A204.1 (cell line): ENCODE results near the gene ESR2.
"Not testable (repeated sequence)": the region's sequence is repeated elsewhere in the genome, so short reads cannot be mapped to it uniquely, and the experiment has no call there.

Experiments used
- FAIRE-seq: peaks from 2 replicates; lab custom pipeline; 2012; peaks lifted over from hg19 to GRCh38; lab: Jason Lieb, UNC

The ESR2 gene

DNA sequence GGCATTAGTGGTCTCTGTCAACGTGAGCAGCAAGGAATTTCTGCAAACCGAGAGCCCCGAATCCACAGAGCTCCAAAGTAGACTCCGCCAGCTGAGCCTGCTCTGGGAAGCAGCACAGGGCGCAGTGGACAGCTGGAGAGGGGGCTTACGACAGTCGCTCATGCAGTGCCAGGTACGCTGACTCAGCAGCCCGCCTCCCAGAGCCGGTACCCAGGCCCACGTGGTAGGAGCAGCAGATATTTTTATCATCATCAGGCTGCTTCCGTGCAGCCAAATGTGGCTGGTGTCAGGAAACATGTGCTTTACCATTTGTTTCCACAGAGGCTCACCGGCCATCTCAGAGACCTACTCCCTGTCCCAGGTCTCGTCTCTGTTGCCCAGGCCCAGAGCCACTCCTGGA, 73.7 kb downstream of the ESR2 start:
- FAIRE-seq: no peak

DNA sequence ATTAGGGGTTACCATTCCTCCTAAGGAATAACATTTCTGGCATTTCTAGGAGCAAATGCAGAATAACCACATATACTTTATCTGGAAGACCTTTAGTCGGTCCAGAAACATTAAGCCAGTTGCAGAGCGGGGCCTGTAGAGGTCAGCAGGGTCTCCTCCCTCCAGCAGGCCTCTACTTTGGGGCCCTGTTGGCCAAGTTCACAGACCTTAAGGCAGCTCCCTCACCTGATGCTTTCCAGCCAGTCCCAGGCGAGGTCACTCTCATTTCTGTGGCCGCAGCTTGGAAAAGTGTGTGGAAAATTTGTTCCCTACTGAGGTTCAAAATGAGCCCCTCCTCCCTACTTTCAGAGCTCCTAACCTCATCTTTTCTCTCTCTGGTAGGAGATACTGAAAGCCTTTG, 74.1 kb downstream of the ESR2 start:
- FAIRE-seq: no peak

DNA sequence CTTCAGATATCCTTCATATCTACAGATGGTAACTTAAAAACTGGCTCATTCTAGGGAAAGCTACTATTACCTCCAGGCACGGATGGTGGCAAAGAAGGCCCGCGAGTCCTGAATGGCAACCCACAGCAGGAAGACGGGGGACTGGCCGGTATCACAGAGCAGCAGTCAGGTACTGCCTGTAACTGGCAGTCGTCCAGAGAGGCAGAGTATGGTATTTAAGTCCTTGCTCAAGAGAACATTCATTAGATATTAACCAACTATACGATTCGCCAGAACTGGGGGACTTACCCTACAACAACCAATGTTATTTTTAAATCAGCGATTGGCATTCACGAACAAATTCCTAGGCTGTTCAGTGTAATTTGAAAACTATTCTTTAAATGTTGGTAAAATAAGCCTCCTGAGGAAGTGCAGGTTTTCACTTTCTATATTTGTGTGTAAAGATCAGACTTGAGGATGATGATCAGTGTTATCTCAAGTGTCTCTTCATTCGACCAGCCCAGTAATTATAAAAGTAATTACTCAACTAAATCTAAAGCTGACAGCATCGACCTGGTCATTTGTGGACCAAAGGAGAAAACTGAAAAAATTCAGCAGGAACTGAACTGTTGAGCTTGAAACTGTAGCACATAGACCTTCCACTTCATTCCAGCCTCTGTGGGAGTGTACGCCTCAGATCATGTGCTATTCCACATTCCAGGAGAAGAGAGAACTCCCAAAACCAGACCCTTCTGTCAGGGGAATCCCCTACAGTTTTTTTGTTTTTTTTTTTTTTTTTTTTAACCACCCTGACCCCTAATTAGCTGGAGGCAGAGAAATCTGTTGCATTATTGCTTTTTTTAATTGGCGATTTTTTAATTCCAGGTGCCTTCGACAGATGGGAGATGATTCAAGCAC, 75.6 kb downstream of the ESR2 start:
- FAIRE-seq: no peak

DNA sequence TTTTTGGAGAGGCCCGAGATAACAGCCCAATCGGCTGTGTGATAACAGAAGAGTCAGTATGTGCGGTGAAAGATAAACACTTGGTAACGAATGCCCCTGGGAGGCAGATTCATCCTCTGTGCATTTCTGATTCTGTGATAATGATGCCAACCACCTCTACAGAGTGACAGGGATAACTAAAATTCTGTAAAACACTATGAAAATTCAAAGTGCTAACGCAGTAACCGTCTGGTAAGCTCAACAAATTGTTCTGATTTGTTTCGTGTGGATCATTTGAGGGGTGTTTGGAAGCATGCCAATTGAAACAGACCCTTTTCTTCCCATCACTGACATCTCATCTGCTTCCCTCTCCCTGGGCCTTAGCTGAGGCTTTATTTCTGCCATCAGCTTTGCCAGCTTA, 76.3 kb downstream of the ESR2 start:
- FAIRE-seq: no peak

DNA sequence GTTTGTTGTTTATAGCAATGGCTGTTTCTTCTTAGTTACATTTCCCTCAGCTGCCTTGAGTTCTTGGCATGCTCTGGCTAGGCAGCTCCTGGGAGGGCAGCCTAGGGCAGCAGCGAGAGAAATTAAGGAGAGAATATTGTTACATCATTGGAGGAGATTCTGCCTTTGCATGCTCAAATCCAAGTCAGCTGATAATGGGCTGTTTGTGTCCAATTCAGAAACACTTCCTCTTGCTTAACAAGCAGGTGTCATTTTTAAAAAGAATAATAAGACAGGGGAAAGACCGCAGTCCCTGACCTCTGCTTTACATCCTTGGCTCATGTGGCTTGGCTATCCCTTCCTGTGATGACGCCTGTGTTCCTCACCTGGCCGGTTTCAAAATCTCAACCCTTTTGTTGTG, 76.9 kb downstream of the ESR2 start:
- no peak for FAIRE-seq

DNA sequence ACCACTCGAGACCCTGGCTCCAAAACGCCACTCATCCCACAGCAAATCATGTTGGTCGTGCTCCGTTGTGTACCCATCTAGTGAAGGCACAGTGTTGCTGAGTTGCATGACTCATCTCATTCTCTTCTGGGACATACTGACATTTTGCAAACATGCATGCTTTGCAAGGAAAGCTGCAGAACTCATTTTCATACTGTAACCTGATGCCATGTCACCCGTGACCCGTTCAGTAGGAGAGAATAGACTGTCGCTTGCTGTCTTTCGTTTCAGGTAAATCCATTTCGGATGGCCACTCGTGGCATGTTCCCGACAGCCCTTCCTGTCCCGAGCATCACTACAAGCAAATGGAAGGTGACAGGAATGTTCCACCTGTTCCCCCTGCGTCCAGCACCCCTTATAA, 78.2 kb downstream of the ESR2 start:
- no peak for FAIRE-seq

DNA sequence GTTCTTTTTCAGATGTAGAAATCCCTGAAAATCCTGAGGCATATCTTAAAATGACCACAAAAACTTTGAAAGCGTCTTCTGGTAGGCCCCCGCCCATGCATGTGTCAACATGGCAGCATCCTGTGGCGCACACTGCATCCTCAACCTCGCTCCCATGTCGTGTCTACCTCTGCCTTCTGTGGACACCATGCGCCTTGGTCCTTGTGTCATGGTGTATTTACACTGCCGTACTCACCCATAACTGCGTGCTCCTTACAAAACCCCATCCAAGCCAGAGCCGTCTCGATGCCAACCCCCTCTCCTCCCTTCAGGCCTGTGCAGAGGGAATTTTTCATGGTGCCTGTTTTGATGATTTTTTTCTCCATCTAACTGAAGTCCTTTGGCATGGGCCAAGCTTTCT, 78.9 kb downstream of the ESR2 start:
- no peak for FAIRE-seq

DNA sequence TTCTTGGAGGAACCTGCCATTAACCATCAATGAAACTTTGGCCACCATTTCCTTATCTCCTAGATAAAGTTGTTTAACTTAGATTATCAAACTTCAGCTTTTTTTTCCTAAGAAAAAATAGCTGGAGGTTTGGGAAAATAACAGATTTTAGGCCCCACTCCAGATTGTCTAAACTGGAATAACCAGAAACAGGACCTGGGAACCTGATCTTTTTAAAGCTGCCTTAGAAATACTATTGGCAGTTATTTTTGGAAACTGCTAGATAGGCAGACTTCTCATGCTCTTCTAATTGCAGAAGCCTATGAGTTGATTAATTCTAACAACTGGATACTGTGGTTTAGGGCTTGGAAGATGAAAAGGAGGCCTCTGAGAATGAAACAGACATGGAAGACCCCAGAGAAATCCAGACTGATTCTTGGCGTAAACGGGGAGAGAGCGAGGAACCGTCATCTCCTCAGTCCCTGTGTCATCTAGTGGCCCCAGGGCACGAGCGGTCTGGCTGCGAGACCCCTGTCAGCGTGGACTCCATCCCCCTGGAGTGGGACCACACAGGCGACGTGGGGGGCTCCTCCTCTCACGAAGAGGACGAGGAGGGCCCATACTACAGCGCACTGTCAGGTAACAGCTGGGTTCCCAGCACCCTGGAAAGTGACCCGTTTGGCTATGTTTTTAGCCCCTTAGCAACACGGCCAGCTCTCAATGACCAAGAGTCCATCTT, 80.2 kb downstream of the ESR2 start:
- no peak for FAIRE-seq

DNA sequence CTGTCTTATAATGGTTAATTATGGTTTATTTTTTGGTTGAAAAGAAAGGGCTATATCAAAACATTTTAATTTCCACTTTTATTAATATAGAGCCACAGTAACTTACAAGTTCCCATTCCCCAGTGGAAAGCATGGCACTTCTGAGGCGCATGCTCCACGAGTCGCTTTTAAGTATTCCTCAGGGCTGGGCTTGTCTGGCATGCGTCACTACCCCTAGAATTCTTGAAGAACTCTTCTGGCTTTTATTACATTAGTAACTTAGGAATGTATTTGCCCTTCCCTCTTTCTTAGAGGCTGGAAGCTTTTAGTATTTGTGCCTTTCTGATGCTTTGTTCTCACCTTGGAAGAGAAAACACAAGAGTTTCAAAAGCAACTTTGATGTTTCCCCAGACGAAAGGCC, 81.1 kb downstream of the ESR2 start:
- no peak for FAIRE-seq

DNA sequence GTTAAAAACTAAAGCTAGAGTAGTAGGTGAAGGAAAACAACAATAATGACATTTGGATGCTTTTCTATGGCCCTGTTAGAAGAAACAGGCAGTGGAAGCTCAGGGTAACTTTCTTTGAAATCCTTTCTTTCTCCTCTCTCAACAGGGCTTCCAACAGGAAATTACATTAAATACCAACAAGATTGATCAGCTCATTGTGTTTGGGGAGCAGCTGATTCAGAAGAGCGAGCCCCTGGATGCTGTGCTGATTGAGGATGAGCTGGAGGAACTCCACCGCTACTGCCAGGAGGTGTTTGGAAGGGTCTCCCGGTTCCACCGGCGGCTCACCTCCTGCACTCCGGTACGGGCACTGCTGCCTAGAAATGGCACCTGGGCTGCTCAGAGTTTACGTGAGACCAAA, 81.5 kb downstream of the ESR2 start:
- FAIRE-seq: no peak

DNA sequence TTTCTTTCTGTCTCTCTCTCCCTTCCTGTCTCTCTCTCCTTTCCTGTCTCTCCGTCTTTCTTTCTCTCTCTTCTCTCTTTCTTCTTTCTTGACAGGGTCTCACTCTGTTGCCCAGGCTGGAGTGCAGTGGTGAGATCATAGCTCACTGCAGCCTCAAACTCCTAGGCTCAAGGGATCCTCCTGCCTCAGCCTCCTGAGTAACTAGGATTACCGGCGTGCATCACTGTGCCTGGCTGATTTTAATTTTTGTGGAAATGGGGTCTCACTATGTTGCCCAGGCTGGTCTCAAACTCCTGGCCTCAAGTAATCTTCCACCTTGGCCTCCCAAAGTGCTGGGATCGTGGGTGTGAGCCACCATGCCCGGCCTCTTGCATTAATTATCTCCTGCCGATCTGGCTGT, 83.3 kb downstream of the ESR2 start:
- not testable (repeated sequence) for FAIRE-seq

DNA sequence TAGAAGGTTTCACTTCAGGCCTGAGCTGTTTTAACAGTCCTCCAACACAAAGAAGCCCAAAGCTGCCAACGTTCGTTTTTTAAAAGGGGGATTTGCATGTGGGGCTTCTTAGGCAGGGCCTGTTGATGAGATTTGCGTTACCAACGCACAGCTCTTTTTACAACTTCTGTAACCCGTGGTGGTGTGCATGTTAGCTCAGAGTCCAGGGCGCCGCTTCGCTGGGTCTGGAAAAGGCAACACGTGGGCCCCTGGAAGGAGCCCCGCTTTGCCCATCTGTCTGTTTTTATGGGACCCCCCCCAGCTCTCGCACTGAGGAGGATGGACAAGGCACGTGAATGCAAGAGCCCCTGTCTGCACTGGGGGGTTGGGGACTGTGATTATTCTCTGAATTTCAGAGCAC, 84.0 kb downstream of the ESR2 start:
- no peak for FAIRE-seq

DNA sequence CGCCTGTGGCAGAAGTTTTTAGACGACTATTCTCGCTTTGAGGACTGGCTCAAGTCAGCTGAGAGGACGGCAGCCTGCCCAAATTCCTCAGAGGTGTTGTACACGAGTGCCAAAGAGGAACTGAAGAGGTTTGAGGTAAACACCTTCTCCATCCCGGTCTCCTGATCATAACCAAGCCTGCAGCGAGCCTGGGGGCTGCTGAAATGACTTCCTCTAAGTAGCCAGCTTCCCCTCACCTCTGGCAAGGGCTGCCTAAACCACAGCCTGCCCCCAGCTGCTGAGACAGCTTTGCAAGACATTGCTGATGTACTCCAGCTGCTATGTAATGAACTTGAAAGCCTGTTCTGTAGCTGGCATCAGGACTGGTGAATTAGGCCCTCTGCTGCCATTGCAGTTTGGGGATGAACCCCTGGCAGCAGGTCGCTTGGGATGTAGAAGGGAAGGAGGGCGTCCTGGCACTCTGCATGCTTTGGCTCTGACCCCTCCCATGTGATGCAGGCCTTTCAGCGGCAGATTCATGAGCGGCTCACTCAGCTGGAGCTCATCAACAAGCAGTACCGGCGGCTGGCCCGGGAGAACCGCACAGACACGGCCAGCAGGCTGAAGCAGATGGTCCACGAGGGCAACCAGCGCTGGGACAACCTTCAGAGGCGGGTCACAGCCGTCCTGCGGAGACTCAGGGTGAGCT, 84.6 kb downstream of the ESR2 start:
- no peak for FAIRE-seq

DNA sequence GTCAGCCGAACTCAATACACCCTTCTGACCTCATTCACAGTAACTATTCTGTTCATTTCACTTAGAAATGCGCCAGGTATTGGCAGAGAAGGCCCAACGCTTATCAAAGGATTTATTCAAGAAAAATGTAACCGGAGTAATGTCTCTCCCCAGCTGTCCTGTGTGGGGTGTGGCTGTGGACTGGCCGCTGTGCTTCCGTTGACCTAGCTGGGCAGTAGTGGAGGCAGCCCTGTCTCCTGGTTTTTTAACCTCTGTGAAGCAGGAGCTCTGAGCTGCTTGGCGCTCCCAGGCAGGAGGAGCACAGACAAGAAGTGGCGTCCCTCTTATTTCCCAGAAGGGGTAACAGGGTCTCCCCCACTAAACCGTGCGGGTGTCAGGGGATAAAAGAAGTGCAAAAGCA, 85.2 kb downstream of the ESR2 start:
- no peak for FAIRE-seq

DNA sequence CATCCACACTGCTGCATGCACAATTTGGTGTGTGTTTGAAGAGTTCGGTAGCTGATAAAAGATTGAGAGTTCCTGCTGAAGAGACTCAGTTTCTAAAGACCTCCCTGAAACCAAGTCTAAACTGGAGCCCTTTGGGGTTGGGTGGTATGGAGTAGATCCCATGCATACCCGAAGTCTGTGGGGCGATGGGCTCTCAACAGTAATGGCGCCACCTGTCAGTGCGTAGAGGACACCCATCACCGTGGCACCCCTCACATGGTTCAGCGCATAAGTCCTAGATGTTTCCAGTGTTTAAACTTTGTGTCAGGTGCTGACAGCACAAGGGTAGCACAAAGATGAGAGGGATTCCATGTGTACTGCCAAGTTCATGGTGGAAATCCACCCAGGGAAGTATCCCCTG, 85.9 kb downstream of the ESR2 start:
- no peak for FAIRE-seq

DNA sequence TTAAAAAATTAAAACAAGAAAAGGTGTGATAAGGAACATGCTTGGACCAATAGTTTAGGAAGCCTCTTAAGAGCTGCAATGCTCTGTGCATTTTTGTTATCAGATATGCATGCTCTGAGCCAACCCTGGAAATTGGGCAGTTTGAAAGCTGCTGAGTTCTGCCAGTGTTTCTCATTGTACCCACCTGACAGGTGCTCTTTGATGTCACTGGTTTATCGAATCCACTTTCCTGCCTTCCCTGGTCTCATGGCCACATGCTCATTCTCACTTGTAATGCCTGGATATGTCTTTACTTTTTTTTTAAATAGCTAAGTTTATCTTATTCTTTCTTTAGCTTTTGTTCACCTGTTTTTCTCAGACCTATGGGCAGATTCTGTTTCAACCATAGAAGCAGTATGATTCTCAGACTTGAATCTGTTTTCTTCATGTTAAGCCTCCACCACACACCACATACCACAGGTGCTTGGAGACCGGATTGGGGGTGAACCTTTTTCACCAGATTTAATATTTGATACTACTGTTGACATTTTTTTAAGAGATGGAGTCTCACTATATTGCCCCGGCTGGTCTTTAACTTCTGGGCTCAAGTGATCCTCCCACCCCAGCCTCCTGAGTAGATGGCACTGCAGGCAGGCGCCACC, 90.7 kb downstream of the ESR2 start:
- FAIRE-seq: no peak

DNA sequence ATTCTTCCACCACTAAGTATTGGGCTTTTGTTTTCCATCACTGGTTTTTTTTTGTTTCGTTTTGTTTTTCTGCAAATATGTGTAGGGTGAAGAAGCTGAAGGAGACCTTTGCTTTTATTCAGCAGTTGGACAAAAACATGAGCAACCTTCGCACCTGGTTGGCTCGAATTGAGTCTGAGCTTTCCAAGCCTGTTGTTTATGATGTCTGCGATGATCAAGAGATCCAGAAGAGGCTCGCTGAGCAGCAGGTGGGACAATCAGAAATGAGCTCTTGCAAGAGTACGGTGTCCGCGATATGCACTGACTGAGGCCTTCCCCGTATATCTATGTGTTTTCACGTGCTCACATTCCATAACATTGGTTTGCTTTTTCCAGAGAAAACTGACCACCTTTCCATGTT, 91.5 kb downstream of the ESR2 start:
- FAIRE-seq: no peak

DNA sequence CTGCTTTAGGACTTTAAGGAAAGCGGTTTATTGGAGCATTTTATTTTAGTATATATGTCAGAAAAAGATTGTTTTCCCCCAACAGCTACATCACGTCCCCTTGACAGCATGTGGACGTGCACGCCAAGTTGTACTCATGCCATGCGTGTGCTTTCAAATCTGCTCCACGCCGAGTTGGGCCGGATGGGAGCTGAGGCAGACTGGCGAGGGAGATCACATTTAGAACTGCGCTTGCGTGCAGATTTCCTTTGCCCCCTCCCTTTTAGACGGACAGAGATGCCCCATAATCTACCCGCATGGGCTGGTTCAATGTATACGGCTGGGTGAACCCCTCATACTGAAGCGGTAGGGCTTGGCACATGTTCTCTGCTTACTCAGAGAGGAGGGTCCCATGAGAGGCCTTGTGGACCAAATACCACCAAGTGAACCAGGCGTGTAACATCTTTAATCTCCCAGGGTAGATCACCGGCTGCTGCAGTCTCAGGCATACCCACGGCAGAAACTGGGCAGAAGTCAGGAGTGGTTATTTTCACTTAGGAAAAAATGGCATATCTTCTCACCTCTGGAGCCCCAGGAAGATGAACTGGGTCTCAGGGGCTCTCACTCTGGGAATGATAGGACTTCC, 92.1 kb downstream of the ESR2 start:
- FAIRE-seq: no peak

DNA sequence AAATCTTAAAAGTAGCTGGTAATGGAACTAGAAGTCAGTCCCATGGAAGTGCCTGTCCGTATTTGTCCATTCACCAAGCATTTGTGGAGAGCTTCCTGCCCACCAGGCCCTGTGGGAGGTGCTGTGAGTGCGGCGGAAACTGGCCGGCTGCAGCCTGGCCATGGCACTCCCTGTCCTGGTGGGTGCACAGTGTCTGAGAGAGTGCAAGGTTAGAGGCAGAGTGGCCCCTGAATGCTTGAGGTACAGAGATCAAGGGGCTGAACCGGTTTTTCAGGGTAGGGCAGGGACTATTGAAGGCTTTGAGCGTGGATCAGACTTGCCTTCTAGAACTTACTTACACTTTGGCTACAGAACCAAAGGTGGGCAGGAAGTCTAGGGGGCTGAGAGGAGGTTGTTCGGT, 92.9 kb downstream of the ESR2 start:
- no peak for FAIRE-seq

DNA sequence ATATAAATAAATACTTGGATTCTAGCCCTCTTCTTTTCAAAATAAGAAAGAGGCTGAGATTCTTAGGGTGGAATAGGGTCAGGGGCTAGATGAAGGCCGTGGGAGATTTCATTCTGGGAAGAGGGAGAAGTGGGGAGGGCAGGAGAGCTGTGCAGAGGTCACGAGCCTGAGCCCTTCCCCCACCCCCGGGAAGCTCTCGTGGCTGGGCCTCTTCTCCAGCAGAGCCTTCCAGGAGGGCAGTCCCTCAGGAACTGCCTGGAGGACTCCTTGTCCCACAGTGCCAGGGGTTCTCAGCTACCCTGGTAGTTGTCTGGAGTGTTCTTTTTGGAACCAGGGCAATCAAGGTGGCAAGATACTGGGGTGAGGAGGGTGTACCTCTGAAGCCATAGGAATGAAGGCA, 94.0 kb downstream of the ESR2 start:
- FAIRE-seq: no peak

DNA sequence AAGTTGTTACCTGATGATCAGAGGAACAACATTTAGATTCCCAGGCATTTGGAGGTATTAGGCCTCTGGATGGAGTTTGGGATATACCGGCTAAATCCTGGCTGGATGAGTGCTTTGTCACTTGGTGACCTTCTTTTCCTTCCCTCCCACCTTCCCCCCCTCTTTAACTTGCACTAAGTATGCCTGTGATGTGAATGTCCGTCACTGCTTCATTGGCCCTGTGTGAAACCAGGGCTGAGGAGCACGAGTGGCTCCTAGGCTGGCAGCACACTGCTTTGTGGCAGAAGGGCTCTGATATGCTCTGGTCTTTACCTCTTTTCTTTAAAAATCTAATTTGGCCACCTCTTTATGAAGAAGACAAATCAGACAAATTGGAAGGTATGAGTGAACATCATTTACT, 95.7 kb downstream of the ESR2 start:
- no peak for FAIRE-seq

DNA sequence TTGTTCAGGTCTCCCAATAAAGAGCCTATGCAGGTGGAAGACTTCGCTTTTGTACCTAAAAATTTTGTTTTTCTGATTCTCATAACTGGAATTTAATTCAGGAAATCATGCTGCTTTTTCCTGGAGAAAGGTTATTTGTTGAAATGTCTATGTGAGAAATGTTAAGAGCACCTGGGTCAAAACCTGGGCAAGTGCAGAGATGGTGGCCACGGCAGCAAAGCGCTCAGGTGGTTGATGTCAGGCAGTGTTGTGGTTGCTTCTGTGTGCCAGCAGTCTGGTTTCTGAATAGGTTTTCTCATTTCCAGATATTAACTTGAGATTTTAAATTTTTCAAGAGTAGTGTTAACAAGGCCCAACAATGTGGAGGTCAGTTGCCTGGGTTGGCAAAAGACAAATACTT, 96.2 kb downstream of the ESR2 start:
- no peak for FAIRE-seq
